Measurements from ENCODE around the gene KCNF1. TPM values are rescaled to one million over a fixed set of nuclear protein-coding genes. Genes with fewer than 3 reads are reported as not detected.

The KCNF1 gene
- total and polyA plus RNA-seq, 2 donors from 2014 or later, result 0.63 to 0.67 TPM

DNA sequence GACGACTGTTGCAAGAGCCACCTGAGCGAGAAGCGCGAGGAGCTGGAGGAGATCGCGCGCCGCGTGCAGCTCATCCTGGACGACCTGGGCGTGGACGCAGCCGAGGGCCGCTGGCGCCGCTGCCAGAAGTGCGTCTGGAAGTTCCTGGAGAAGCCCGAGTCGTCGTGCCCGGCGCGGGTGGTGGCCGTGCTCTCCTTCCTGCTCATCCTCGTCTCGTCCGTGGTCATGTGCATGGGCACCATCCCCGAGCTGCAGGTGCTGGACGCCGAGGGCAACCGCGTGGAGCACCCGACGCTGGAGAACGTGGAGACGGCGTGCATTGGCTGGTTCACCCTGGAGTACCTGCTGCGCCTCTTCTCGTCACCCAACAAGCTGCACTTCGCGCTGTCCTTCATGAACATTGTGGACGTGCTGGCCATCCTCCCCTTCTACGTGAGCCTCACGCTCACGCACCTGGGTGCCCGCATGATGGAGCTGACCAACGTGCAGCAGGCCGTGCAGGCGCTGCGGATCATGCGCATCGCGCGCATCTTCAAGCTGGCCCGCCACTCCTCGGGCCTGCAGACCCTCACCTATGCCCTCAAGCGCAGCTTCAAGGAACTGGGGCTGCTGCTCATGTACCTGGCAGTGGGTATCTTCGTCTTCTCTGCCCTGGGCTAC, 1.2 kb downstream of the KCNF1 start:
- FAIRE-seq (no peak), DNase-seq (peak in 1 of 5 donors; percentile 63)
- H3K9ac ChIP-seq (ENCODE audit: low read length in 3 of 3), result no peak overlapping the region
- no peak for TF ChIP-seq CTCF (IDR thresholded peaks at IDR 0.05; ENCODE audit: borderline replicate concordance, extremely low read depth, insufficient read depth)
- peaks cover 8% of the 10 kb centered on the region for H3K27me3 ChIP-seq (ENCODE audit: control insufficient read depth, insufficient read depth, low read length)
- H3K27ac ChIP-seq (ENCODE audit: low read depth in 2 of 2, low read length in 2 of 2), result no peak overlapping the region
- H3K4me3 ChIP-seq (ENCODE audit: low read length in 3 of 3), result no peak overlapping the region
- intact Hi-C loops (cut with DNase I), result no loop called here
- no peaks in the 10 kb centered on the region for H3K36me3 ChIP-seq (ENCODE audit: control insufficient read depth in 2 of 3, insufficient read depth in 3 of 3, low read length in 3 of 3)
- peaks cover 0 to 2% (median 0%) of the 10 kb centered on the region in 3 donors for H3K4me1 ChIP-seq (ENCODE audit: control insufficient read depth in 2 of 3, insufficient read depth in 2 of 3, low read depth in 1 of 3, low read length in 3 of 3)
- H3K9me3 ChIP-seq (ENCODE audit: control insufficient read depth in 2 of 3, insufficient read depth in 1 of 3, low read length in 3 of 3), result no peaks in the 10 kb centered on the region

DNA sequence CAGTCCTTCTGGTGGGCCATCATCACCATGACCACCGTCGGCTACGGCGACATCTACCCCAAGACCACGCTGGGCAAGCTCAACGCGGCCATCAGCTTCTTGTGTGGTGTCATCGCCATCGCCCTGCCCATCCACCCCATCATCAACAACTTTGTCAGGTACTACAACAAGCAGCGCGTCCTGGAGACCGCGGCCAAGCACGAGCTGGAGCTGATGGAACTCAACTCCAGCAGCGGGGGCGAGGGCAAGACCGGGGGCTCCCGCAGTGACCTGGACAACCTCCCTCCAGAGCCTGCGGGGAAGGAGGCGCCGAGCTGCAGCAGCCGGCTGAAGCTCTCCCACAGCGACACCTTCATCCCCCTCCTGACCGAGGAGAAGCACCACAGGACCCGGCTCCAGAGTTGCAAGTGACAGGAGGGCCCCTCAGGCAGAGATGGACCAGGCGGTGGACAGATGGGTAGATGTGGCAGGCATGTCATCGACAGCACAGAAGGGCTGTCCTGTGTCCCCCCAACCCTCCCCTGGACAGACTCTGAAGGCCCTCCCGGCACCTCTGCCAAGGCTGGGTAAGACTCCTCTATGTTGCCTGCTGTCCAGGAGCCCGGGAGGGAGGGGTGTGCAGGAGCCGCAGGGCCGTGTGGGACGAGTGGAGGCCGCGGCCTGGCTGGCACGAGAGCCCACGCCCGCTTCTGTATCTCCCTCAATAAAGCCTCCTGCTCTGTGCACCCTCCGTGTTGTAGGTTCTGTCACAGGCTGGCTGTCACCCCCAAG, 2.0 kb downstream of the KCNF1 start:
- FAIRE-seq (no peak), DNase-seq (no peak)
- no peaks in the 10 kb centered on the region for H3K9me3 ChIP-seq (ENCODE audit: control insufficient read depth in 2 of 3, insufficient read depth in 1 of 3, low read length in 3 of 3)
- intact Hi-C loops (cut with DNase I), result no loop called here
- H3K27ac ChIP-seq (ENCODE audit: low read depth in 2 of 2, low read length in 2 of 2), result no peak overlapping the region
- H3K27me3 ChIP-seq (ENCODE audit: control insufficient read depth, insufficient read depth, low read length), result peaks cover 8% of the 10 kb centered on the region
- no peak overlapping the region for H3K4me3 ChIP-seq (ENCODE audit: low read length in 3 of 3)
- H3K36me3 ChIP-seq (ENCODE audit: control insufficient read depth in 2 of 3, insufficient read depth in 3 of 3, low read length in 3 of 3), result no peaks in the 10 kb centered on the region
- H3K4me1 ChIP-seq (ENCODE audit: control insufficient read depth in 2 of 3, insufficient read depth in 2 of 3, low read depth in 1 of 3, low read length in 3 of 3), result peaks cover 0 to 2% (median 0%) of the 10 kb centered on the region in 3 donors
- TF ChIP-seq CTCF (IDR thresholded peaks at IDR 0.05; ENCODE audit: borderline replicate concordance, extremely low read depth, insufficient read depth), result no peak
- H3K9ac ChIP-seq (ENCODE audit: low read length in 3 of 3), result no peak overlapping the region

GRCh38 chr2:10914272-10914693, 2.5 kb downstream of the KCNF1 start:
- Histone ChIP-seq H3K27me3 (ENCODE audit: control insufficient read depth, insufficient read depth, low read length) (peaks cover 8% of the 10 kb centered on the region), H3K4me1 (ENCODE audit: control insufficient read depth in 2 of 3, insufficient read depth in 2 of 3, low read depth in 1 of 3, low read length in 3 of 3) (peaks cover 0 to 2% (median 0%) of the 10 kb centered on the region in 3 donors), H3K27ac (ENCODE audit: low read depth in 2 of 2, low read length in 2 of 2) (no peak overlapping the region), H3K4me3 (ENCODE audit: low read length in 3 of 3) (no peak overlapping the region), H3K9me3 (ENCODE audit: control insufficient read depth in 2 of 3, insufficient read depth in 1 of 3, low read length in 3 of 3) (no peaks in the 10 kb centered on the region), H3K36me3 (ENCODE audit: control insufficient read depth in 2 of 3, insufficient read depth in 3 of 3, low read length in 3 of 3) (no peaks in the 10 kb centered on the region), H3K9ac (ENCODE audit: low read length in 3 of 3) (no peak overlapping the region)
- FAIRE-seq, result no peak
- peak in 2 of 5 donors; percentile 29 to 40 for DNase-seq
- intact Hi-C loops (cut with DNase I), result no loop called here
- TF ChIP-seq CTCF (IDR thresholded peaks at IDR 0.05; ENCODE audit: borderline replicate concordance, extremely low read depth, insufficient read depth), result peak; percentile 12

Data from kidney (tissue), 14 donors.